Fibroblast of skin of scalp (primary cell): ENCODE data around the gene EPPIN. TPM values are rescaled to one million over a fixed set of nuclear protein-coding genes. Genes with fewer than 3 reads are reported as not detected.
"Not testable (repeated sequence)": the region's sequence is repeated elsewhere in the genome, so short reads cannot be mapped to it uniquely, and the experiment has no call there.

Experiments
- DNase-seq: peaks from one replicate; pipeline ENCODE4 v3.0.0-alpha.2; 2013
- polyA plus RNA-seq, 2 experiments: library from polyadenylated mRNA; unstranded; fragments of 120-200 nt; gene quantifications; one replicate each; pipeline ENCODE4 v1.2.1, GENCODE V29; 2013; ENCODE audit not compliant: insufficient read length in 2 of 2

The EPPIN gene
- not detected for polyA plus RNA-seq (2013, experiment 1 of 2; ENCODE audit: insufficient read length)
- polyA plus RNA-seq (2013, experiment 2 of 2; ENCODE audit: insufficient read length): not detected

GRCh38 chr20:45547206-45547770 is at the start of gene EPPIN:
Gene EPPIN (minus strand): TSS chr20:45547401. CDS start chr20:45547357, 44 bp downstream.
- DNase-seq: no peak

- DNase-seq: no peak
These were observed 48.0 kb upstream of the EPPIN start for GRCh38 chr20:45595235-45595634.

GRCh38 chr20:45593498-45593897 is 46.3 kb upstream of the EPPIN start:
- DNase-seq: no peak

- DNase-seq: peak; percentile 68
These were observed 45.5 kb upstream of the EPPIN start for GRCh38 chr20:45592574-45593189.

- peak; percentile 1 for DNase-seq
These were observed 42.5 kb upstream of the EPPIN start for GRCh38 chr20:45589725-45590124.

GRCh38 chr20:45588800-45589199 is 41.6 kb upstream of the EPPIN start:
- no peak for DNase-seq

- not testable (repeated sequence) for DNase-seq
These were observed 38.8 kb upstream of the EPPIN start for GRCh38 chr20:45585986-45586385.

GRCh38 chr20:45584294-45584693 is 37.1 kb upstream of the EPPIN start:
- DNase-seq: not testable (repeated sequence)

- DNase-seq: no peak
These were observed 36.3 kb upstream of the EPPIN start for GRCh38 chr20:45583502-45583901.

- DNase-seq: peak; percentile 1
These were observed 34.5 kb upstream of the EPPIN start for GRCh38 chr20:45581702-45582101.

GRCh38 chr20:45579184-45579583 is 32.0 kb upstream of the EPPIN start, which contains the start of gene WFDC8:
Gene WFDC8 (minus strand): TSS chr20:45579284. CDS start chr20:45579247, 37 bp downstream.
- no peak for DNase-seq

GRCh38 chr20:45578231-45578630 is 31.0 kb upstream of the EPPIN start:
- no peak for DNase-seq

- peak; percentile 34 for DNase-seq
These were observed 29.8 kb upstream of the EPPIN start for GRCh38 chr20:45576995-45577394.

- no peak for DNase-seq
These were observed 28.7 kb upstream of the EPPIN start for GRCh38 chr20:45575931-45576330.

GRCh38 chr20:45569650-45570049 is 22.4 kb upstream of the EPPIN start:
- DNase-seq: not testable (repeated sequence)

- no peak for DNase-seq
These were observed 17.6 kb upstream of the EPPIN start for GRCh38 chr20:45564760-45565276.

- DNase-seq: no peak
These were observed 8.0 kb upstream of the EPPIN start for GRCh38 chr20:45555198-45555597.

- DNase-seq: no peak
These were observed 5.3 kb upstream of the EPPIN start for GRCh38 chr20:45552456-45552855.

GRCh38 chr20:45550765-45551164 is 3.6 kb upstream of the EPPIN start:
- DNase-seq: no peak

GRCh38 chr20:45548410-45548809 is 1.2 kb upstream of the EPPIN start:
- no peak for DNase-seq

GRCh38 chr20:45545754-45546453 is 1.3 kb downstream of the EPPIN start:
- DNase-seq: peak; percentile 41

GRCh38 chr20:45545351-45545750 is 1.9 kb downstream of the EPPIN start:
- DNase-seq: no peak

GRCh38 chr20:45539382-45539781 is 7.8 kb downstream of the EPPIN start, which contains the start of gene WFDC6:
Gene WFDC6 (minus strand): TSS chr20:45539482. CDS start chr20:45539407, 75 bp downstream.
- no peak for DNase-seq
